Measurements from ENCODE around the gene MRPL28. TPM values are rescaled to one million over a fixed set of nuclear protein-coding genes. Genes with fewer than 3 reads are reported as not detected.

Gene MRPL28
- total RNA-seq, 4 donors from 2014 or later: 47.7 to 93.5 (median 55.8) TPM

- Histone ChIP-seq H3K4me1 (peaks cover 0 to 27% (median 13%) of the 10 kb centered on the region in 3 donors), H3K9me3 (no peaks in the 10 kb centered on the region), H3K27me3 (no peaks in the 10 kb centered on the region), H3K36me3 (peaks cover 0 to 8% of the 10 kb centered on the region in 2 donors), H3K4me3 (peak overlapping the region; percentile 25 to 83), H3K27ac (peak overlapping the region; percentile 10 to 88 (median 82))
- TF ChIP-seq POLR2AphosphoS5 (IDR thresholded peaks at IDR 0.05) (no peak), CTCF (IDR thresholded peaks at IDR 0.05) (no peak), POLR2A (IDR thresholded peaks at IDR 0.05) (no peak), EP300 (IDR thresholded peaks at IDR 0.05) (no peak)
- no peak for ATAC-seq
- WGBS, 2 donors (ENCODE audit: low coverage in 1 of 2): 92 to 100% methylated on average over 2 to 4 of the region's 25 CpGs
These were observed 16.7 kb downstream of the MRPL28 start for GRCh38 chr16:353404-354290.

GRCh38 chr16:352547-353403 lies 17.6 kb downstream of the MRPL28 start, which contains the start of gene AXIN1:
TSS of gene AXIN1 (minus strand) at chr16:352723. CDS start at chr16:347025, 5,698 bp downstream.
- H3K27me3 ChIP-seq: no peaks in the 10 kb centered on the region
- H3K9me3 ChIP-seq: no peaks in the 10 kb centered on the region
- 0% methylated on average over 1 of the region's 113 CpGs; no CpG with 5 or more reads in 1 of the 2 donors for WGBS, 2 donors (ENCODE audit: low coverage in 1 of 2)
- H3K4me1 ChIP-seq: peaks cover 0 to 27% (median 13%) of the 10 kb centered on the region in 3 donors
- ATAC-seq: peak; percentile 90
- TF ChIP-seq POLR2AphosphoS5 (IDR thresholded peaks at IDR 0.05) (peak; percentile 30), EP300 (IDR thresholded peaks at IDR 0.05) (no peak), POLR2A (IDR thresholded peaks at IDR 0.05) (peak; percentile 37 to 39), CTCF (IDR thresholded peaks at IDR 0.05) (peak in 3 of 4 experiments; percentile 59 to 72 (median 65))
- H3K36me3 ChIP-seq: peaks cover 0 to 8% of the 10 kb centered on the region in 2 donors
- peak within 1 kb of the TSS; percentile 74 to 83 for H3K4me3 ChIP-seq
- peak within 1 kb of the TSS; percentile 10 to 88 (median 84) for H3K27ac ChIP-seq

- no peak for TF ChIP-seq POLR2AphosphoS5 (IDR thresholded peaks at IDR 0.05)
- no peak for TF ChIP-seq CTCF (IDR thresholded peaks at IDR 0.05)
- no peak for TF ChIP-seq EP300 (IDR thresholded peaks at IDR 0.05)
- no peak for TF ChIP-seq POLR2A (IDR thresholded peaks at IDR 0.05)
- 0% methylated on average over 2 to 9 of the region's 95 CpGs for WGBS, 2 donors (ENCODE audit: low coverage in 1 of 2)
- Histone ChIP-seq H3K4me1 (peaks cover 0 to 27% (median 13%) of the 10 kb centered on the region in 3 donors), H3K36me3 (peaks cover 0 to 14% of the 10 kb centered on the region in 2 donors), H3K4me3 (peak overlapping the region; percentile 74 to 83), H3K27me3 (no peaks in the 10 kb centered on the region), H3K9me3 (no peaks in the 10 kb centered on the region), H3K27ac (peak overlapping the region in 3 of 4 donors; percentile 83 to 88 (median 84))
- peak; percentile 41 for ATAC-seq
These were observed 18.4 kb downstream of the MRPL28 start for GRCh38 chr16:351804-352520.

- Histone ChIP-seq H3K9me3 (no peaks in the 10 kb centered on the region), H3K27me3 (no peaks in the 10 kb centered on the region), H3K4me3 (no peak overlapping the region), H3K4me1 (peaks cover 0 to 27% (median 13%) of the 10 kb centered on the region in 3 donors), H3K36me3 (peaks cover 0 to 32% of the 10 kb centered on the region in 2 donors), H3K27ac (no peak overlapping the region)
- TF ChIP-seq CTCF (IDR thresholded peaks at IDR 0.05) (no peak), EP300 (IDR thresholded peaks at IDR 0.05) (no peak), POLR2A (IDR thresholded peaks at IDR 0.05) (no peak), POLR2AphosphoS5 (IDR thresholded peaks at IDR 0.05) (no peak)
- 70 to 86% methylated on average over 4 to 8 of the region's 8 CpGs for WGBS, 2 donors (ENCODE audit: low coverage in 1 of 2)
- no peak for ATAC-seq
These were observed 20.1 kb downstream of the MRPL28 start for GRCh38 chr16:350203-350602.

All from gastroesophageal sphincter (tissue), 4 donors.